GM19438 (cell line): ENCODE results near the gene G3BP1.
A peak's percentile ranks its signal among the peaks of the same experiment; 100 is the strongest.
"Not testable (repeated sequence)": the region's sequence is repeated elsewhere in the genome, so short reads cannot be mapped to it uniquely, and the experiment has no call there.

ENCODE experiments used
- ATAC-seq: cut with Tn5 transposase; IDR thresholded peaks from one replicate; pipeline ENCODE4 v1.9.1; 2021; ENCODE audit warnings: low read depth; ENCODE audit not compliant: unreplicated experiment

Gene G3BP1

DNA sequence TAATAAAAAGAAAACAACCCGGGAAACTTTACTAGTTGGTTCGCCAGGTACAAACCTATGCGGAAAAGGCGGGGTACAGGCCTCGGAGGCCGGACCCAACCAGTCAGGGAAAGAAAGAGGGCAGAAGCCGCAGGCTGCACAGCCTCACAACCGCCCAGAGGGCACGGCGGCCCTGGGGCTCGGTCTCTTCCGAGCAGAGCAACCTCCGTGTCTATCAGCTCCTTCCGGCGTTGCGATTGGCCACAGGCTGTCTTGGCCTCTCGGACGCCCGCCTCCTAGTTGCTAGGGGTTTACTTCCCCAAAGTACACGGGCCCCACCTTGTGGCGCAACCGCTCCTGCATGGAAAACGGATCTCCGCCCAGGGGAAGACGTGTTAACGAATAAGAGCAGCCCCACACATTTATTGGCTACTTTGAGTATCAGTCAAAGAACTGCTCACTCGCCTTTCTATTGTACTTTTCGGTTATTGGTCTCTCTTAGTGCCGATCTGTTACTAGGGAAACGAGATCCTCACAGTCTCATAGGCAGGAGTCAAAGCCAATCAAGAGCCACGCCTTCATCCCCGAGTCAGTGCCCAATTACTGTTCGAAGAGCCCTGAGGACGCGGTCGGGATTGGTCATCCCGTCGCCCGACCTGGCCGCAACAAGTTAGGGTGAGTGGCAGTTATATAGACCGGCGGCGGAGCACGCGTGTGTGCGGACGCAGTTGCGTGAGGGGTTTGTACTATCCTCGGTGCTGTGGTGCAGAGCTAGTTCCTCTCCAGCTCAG, at the start of gene G3BP1:
Gene G3BP1 (plus strand): TSS at position 696 of the 770 bp plus-strand sequence. CDS start 14,667 bp downstream, outside the sequence.
- peak; percentile 77 for ATAC-seq

DNA sequence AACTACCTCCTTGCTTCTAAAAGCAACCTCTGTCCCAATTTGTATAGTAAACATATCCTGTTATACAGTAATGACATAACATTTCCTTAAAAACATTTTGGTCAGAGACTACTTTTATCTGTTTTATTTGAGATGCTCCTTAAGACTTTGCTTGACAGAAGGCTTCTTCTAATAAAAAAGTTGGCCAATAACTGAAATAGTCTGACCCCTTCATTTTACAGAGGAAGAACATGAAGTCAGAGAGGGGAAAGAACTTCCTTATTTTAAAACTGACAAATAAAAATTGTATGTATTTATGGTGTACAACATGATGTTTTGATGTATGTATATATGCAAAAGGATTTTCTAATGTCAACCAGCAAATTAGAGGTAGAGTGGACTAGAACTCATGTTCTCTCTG, 49.2 kb upstream of the G3BP1 start:
- no peak for ATAC-seq

DNA sequence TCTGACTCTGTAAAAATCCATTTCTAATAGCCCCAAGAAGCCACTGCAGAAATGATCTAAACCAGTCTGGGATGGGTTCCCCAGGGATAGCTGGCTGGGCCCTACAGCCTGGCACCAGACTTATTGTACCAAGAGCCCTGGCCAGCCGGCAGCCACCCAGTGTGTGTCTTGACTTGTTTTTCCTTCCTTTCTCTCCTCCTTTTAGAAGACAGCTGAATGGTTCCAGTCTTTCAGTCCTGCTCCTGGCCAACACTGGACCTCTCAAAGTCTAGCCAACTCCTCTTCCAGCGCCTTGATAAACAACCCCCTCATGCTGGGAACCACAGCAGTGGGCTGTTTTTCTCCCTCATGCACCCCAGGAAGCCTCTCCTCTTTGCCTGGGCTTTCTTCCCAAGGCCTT, 47.4 kb upstream of the G3BP1 start:
- no peak for ATAC-seq

DNA sequence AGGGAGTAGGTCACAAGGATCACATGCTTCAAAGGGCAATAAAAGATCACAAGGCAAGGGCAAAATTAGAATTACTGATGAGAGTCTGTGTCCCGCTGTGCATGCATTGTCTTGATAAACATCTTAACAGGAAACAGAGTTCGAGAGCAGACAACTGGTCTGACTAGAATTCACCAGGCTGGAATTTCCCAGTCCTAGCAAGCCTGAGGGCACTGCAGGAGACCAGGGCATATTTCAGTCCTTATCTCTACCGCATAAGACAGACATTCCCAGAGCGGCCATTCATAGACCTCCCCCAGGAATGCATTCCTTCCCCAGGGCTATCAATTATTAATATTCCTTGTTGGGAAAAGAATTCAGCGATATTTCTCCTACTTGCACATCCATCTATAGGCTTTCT, 42.2 kb upstream of the G3BP1 start:
- ATAC-seq: not testable (repeated sequence)

DNA sequence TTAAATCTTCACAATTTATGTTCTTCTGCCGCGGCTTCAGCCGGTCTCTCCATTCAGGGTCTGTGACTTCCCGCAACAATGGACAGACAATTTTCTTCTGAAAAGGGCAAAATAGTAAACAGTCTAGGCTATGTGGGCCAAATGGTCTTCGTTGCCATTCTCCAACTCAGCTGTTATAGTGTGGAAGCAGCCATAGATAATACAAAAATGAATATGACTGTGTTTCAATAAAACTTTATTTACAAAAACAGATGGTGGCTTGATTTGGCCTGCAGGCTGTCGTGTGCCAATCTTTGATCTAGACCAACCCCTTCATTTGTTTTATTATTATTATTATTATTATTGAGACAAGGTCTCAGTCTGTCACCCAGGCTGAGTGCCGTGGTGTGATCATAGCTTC, 41.4 kb upstream of the G3BP1 start:
- no peak for ATAC-seq

DNA sequence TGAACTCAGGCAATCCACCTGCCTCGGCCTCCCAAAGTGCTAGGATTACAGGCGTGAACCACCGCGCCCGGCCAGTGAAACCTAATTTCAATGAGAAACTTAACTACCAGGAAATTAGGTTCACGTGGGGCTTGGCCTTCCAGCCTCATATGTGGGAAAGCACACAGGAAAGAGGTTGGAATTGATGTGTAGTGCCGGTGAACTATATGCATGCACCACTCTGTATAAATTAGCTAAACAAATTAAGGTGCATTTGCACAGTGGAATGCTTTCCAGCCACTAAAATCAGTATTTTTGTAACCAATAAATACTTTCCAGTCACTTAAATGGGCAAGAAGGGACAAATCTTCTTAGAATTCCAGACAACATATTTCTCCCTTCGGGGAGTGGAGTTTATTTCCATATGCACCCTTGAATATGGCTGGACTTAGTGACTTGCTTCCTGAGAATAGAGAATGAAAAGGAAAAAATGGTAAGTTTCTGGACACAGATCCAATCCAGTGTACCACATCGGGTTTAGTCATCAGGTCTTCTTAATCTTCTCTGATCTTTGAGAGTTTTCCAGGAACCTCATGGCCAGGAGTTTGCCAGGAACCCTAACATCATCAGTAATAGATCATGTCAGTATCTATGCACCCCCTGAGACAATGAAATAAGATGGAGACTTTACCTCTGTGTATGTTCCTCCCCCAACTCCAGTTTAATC, 38.2 kb upstream of the G3BP1 start:
- no peak for ATAC-seq

DNA sequence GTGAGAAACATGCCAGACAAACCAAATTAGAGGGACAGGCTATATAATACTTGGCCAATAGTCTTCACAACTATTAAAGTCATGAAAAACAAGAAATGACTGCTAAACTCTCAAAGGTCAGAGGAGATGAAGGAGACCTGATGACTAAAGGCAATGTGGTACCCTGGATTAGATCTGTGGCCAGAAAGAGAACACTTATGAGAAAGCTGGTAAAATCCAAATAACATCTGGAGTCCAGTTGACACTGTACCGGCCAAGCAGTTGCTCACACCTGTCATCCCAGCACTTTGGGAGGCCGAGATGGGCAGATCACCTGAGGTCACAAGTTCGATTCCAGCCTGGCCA, 37.7 kb upstream of the G3BP1 start:
- no peak for ATAC-seq

DNA sequence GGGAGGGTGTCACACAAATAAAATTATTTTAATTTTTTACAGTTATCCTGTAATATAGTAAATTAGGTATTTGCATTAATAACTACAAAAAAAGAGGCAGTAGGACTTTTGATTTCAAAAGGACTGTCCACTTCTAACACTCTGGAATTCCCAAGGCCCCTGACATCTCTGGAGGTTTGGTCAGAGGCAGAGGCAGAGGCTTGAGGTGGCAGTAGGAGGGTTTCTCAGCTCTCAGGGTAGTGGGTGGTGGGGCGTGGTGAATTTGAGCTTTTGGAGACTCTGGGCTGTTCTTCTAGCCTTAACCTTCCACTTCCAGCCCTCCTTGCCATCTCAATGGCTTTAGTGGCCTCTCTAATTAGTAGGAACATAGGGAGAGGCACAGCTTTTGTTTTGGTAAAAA, 36.1 kb upstream of the G3BP1 start:
- no peak for ATAC-seq

DNA sequence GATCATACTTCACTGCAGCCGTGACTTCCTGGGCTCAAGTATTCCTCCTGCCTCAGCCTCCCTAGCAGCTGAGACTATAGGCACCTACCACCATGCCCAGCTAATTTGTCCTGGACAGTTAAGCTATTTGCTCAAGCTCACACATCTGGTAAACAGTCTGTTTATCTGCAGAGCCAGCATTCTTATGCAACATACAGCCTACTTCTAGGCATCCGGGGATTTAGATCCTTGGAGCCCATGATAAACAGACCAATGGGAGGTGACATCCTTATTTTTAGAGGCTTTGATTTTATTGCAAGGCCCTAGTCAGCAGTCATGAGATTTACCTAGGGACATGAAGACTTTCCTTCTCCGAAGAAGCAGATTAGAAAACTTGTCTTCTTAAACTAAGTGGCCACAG, 34.3 kb upstream of the G3BP1 start:
- no peak for ATAC-seq

DNA sequence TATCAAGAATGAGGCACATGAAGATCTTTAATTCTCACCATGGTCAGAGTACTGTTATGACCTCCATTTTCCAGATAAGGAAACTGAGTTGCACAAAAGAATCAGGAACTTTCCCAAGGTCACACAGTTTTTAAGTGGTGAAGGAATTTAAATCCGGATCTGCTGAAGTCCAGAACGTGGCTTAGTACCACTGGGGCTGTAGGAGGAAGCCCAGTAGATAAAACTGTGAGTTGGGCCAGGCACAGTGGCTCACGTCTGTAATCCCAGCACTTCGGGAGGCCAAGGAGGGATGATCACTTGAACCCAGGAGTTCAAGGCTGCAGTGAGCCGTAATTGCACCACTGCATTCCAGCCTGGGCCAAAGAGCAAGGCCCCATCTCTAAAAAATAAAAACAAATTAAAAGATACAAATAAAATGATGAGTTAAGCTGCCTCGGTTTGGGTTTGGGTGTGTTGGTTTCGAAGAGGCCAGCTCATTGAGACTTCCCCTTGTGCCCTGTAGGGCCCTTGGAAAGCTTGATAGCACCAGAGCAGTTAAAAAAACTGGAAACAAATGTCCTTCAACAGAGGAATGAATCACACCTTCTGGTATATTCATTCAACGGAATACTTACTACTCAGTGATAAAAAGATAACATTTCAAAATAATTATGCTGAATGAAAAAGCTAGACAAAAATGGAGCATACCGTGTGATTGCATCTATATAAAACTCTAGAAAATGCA, 33.5 kb upstream of the G3BP1 start:
- no peak for ATAC-seq

DNA sequence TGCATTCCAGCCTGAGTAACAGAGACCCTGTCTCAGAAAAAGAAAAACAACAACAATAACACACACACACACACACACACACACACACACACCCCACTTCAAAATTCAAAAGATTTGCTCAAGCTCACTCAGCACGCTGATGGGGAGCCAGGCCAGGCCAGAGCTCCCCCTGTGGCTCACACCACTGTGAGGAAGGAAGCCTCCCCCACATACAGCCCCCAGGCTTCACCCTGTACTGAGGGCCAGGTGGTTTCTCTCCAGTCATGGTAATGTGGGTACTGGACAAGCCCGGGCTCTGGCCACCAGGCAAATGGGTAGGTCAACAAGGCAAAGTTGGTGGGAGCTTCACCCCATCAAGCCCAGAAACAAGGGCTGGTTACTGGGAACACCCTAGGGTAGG, 32.4 kb upstream of the G3BP1 start:
- no peak for ATAC-seq

DNA sequence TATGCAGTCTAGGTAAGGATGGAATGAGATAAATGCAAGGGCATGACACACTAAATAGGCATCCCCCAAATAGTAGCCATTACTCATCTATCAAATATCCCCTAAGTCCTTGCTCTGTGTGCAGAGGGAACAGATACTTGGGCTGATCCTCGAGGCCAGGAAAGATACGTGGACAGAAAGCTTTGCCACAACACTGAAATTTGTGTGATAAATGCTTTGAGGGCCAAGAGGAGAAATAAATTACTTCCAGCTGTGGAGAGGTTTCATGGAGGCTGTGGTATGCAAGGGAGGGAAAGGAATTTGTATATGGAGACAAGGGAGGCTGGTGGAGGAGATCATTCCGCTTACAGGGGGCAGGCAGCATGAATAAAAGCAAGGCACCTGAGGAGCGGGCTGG, 31.8 kb upstream of the G3BP1 start:
- no peak for ATAC-seq

DNA sequence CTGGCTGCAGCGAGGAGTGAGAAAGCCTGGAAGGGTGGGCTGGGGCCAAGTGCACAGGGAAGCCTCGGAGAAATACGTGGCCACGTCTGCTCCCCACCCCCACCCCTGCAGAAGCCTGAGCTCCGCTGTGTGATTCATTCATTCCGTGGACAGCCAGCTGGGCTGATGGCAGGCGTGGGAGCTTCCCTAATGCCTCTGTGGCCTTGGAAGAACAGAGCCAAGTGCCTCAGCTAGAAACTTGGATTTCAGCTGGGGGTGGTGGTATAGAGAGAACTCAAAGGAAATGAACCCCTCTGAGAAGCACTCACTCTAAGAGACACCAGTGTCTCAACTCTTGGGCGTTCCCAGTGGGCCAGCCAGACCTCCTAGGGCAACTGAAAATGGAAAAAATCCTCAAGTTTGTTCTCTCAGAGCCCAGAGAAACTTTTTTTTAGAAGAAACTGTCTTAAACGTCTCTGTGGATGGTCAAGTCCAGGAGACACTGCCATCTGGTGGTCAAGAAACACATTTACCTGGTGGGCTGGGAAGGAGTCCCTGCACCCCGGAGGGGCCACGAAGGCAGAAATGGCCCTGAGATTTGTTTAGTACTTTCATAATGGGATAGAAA, 31.3 kb upstream of the G3BP1 start:
- ATAC-seq: peak; percentile 76

DNA sequence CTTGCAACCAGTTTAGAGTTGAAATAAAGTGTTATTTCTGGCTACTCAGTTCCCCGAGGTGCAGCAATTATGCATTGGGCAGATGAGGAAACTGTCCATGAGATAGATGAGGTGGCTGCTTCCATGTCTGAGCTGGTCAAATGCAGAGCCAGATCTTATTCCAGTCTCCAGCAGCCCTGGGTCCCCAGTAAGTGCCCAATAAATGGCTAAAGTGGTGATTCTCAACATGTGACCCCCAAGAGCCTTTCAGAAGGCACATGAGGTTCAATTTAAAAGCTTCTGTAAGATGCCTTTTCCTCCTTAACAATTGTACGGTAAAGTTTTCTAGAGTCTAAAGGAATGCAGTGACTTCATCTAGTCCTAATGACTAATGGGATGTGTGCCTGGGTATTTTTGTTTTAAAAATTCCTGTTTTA, 30.8 kb upstream of the G3BP1 start:
- peak; percentile 17 for ATAC-seq

DNA sequence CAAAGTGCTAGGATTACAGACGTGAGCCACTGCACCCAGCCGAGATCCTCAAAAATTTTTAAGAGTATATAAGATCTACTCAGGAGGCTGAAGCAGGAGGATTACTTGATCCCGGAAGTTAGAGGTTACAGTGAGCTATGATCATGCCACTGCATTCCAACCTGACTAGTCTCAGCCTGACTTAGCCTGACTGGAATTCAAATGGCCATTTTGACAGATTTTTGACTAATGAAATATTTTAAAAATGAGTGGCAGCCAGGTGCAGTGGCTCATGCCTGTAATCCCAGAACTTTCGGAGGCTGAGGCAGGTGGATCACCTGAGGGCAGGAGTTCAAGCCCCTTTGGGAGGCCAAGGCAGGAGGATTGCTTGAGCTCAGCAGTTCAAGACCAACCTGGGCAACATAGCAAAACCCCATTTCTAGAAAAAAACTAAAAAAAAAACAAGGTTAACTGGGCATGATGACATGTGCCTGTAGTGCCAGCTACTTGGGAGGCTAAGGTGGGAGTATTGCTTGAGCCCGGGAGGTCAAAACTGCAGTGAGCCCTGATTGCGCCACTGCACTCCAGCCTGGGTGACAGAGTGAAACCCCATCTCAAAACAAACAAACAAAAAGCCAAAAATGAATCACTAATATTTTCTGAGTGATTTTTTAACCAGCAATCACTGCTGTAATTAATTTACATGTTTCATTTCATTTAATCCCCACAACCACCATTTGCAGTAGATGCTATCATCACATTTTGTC, 29.9 kb upstream of the G3BP1 start:
- no peak for ATAC-seq

DNA sequence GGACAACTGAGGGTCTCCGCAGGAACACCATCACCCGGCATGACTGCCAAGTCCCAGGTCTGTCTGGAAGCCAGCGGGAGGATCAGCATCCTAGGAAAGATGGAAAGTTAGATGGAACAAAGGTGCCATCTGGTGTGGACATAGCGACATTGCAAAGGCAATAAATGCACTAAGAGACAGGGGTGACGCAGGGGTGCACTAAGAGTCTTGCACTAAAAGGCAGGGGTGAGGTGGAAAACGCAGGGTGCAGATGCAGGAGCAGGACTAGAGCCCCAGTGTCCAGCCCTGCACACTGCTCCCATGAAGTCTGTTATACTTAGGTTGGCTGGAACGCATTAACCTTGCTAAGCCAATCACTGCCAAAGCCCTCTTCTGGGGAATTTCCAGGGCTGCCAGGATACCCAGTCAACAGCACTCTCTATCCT, 28.9 kb upstream of the G3BP1 start:
- ATAC-seq: no peak

DNA sequence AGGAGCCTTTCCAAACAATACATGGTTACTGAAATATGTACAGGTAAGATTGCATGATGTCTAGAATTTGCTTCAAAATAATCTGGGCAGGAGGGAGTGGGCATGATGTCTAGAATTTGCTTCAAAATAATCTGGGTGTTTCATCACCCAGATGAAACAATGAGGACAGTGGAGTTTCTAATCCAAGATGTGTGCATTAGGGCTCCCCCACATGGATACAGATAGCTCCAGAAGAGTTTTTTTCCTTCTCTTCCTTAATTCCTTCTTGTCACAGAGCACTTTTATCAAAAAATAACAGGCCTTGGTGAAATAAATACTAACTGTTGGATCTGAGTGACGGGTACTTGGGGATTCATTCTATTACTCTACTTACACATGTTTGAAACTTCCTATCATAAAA, 28.2 kb upstream of the G3BP1 start:
- ATAC-seq: no peak

DNA sequence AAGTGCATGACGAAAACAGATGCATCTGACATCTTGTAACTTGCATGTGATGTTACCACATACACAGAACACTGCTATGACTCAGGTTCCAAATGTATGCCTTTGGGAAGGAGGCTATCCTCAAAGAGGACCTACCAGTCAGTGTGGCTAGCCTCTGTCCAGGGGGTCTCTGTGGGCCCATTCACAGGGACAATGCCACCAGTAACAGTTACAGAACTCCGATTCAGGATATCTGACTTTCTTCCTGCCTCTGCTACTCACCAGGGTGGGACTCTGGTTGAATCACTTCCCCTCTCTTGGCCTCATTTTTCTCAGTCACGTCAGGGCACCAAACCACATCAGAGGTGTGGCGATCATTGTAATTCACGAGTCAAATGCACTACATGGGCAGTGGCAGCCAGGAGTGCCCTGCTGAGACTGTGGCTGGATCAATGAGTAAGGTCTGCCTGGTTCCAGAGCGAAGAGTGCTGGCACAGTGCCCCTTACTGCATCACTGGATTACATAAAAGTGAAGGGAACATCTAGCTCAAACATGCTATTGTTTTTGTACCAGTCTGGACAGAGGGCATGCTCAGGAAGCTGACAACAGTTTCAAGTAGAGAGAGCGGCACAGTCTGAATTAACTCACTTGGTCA, 26.6 kb upstream of the G3BP1 start:
- no peak for ATAC-seq

DNA sequence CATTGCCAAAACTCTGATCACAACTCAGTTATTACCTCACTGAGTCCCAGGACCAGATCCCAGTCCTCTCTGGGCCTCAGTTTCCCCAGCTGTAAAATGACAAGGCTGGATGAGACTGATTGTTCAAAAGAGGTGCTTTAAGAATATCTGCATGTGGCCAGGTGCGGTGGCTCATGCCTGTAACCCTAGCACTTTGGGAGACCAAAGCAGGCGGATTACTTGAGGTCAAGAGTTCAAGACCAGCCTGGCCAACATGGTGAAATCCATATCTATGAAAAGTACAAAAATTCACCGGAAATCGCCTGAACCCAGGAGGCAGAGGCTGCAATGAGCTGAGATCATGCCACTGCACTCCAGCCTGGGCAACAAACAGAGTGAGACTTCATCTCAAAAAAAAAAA, 21.6 kb upstream of the G3BP1 start:
- ATAC-seq: no peak

DNA sequence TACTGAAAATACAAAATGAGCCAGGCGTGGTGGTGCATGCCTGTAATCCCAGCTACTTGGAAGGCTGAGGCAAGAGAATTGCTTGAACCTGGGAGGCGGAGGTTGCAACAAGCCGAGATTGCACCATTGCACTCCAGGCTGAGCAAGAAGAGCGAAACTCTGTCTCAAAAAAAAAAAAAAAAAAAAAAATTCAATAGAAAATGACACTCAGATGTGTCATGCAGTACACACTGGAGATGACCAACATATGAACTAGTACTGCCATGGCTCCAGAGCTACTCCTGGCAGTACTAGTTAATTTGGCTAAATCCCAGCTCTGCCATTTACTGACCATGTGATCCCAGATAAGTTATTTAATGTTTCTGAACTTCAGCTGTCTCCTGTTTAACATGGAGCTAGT, 20.7 kb upstream of the G3BP1 start:
- ATAC-seq: no peak
